ENCODE results near the gene PLEKHJ1. TPM values are rescaled to one million over a fixed set of nuclear protein-coding genes. Genes with fewer than 3 reads are reported as not detected.

Gene PLEKHJ1
- polyA plus RNA-seq, 1 donor from 2014 or later: 219 TPM

GRCh38 chr19:2228157-2229030 lies 7.7 kb downstream of the PLEKHJ1 start:
- H3K4me3 ChIP-seq (ENCODE audit: low read length): no peak overlapping the region
- no peaks in the 10 kb centered on the region for H3F3A ChIP-seq (ENCODE audit: insufficient read depth, low read length, poor library complexity, severe bottlenecking)
- H3K27ac ChIP-seq (ENCODE audit: low read length): no peak overlapping the region
- H3K9me3 ChIP-seq (ENCODE audit: low read length): no peaks in the 10 kb centered on the region
- no peak overlapping the region for H3K4me2 ChIP-seq (ENCODE audit: low read length)
- TF ChIP-seq CTCF (IDR thresholded peaks at IDR 0.05; ENCODE audit: poor library complexity, severe bottlenecking) (no peak), POLR2AphosphoS5 (IDR thresholded peaks at IDR 0.05) (no peak), MXI1 (conservative IDR thresholded peaks at IDR 0.05; ENCODE audit: poor library complexity, severe bottlenecking) (no peak)
- H3K9ac ChIP-seq (ENCODE audit: low read length): no peak overlapping the region
- no peaks in the 10 kb centered on the region for H4K20me1 ChIP-seq (ENCODE audit: insufficient read depth)
- no peaks in the 10 kb centered on the region for H3K9me2 ChIP-seq (ENCODE audit: insufficient read depth, low read length)
- no peak overlapping the region for H2AFZ ChIP-seq (ENCODE audit: low read depth, low read length)
- H3K36me3 ChIP-seq (ENCODE audit: insufficient read depth, low read length): no peaks in the 10 kb centered on the region
- H3K27me3 ChIP-seq (ENCODE audit: insufficient read depth, low read depth, low read length): no peaks in the 10 kb centered on the region
- H3K79me2 ChIP-seq (replicated peaks; ENCODE audit: insufficient read depth, low read length): no peaks in the 10 kb centered on the region

- Histone ChIP-seq H4K20me1 (ENCODE audit: insufficient read depth) (no peaks in the 10 kb centered on the region), H3K27ac (ENCODE audit: low read length) (no peak overlapping the region), H3K9ac (ENCODE audit: low read length) (no peak overlapping the region), H3K9me3 (ENCODE audit: low read length) (no peaks in the 10 kb centered on the region), H3K4me2 (ENCODE audit: low read length) (no peak overlapping the region), H3K9me2 (ENCODE audit: insufficient read depth, low read length) (no peaks in the 10 kb centered on the region), H3K4me3 (ENCODE audit: low read length) (no peak overlapping the region), H3K36me3 (ENCODE audit: insufficient read depth, low read length) (no peaks in the 10 kb centered on the region), H2AFZ (ENCODE audit: low read depth, low read length) (no peak overlapping the region), H3K79me2 (replicated peaks; ENCODE audit: insufficient read depth, low read length) (no peaks in the 10 kb centered on the region), H3F3A (ENCODE audit: insufficient read depth, low read length, poor library complexity, severe bottlenecking) (no peaks in the 10 kb centered on the region), H3K27me3 (ENCODE audit: insufficient read depth, low read depth, low read length) (no peaks in the 10 kb centered on the region)
- TF ChIP-seq SMC3 (conservative IDR thresholded peaks at IDR 0.05; ENCODE audit: poor library complexity) (no peak), EP300 (conservative IDR thresholded peaks at IDR 0.05; ENCODE audit: poor library complexity, severe bottlenecking) (no peak), EZH2 (IDR thresholded peaks at IDR 0.05; ENCODE audit: borderline replicate concordance, insufficient read depth, low read length, poor library complexity, severe bottlenecking) (no peak), POLR2AphosphoS5 (IDR thresholded peaks at IDR 0.05) (no peak), CTCF (IDR thresholded peaks at IDR 0.05; ENCODE audit: poor library complexity, severe bottlenecking) (no peak), TAF1 (IDR thresholded peaks at IDR 0.05; ENCODE audit: low read depth) (no peak), RAD21 (conservative IDR thresholded peaks at IDR 0.05) (no peak), MXI1 (conservative IDR thresholded peaks at IDR 0.05; ENCODE audit: poor library complexity, severe bottlenecking) (no peak), REST (IDR thresholded peaks at IDR 0.05; ENCODE audit: borderline replicate concordance) (no peak)
Measured at GRCh38 chr19:2227415-2228156, 8.5 kb downstream of the PLEKHJ1 start.

All from neural cell (in vitro differentiated cells).